Glutamatergic neuron (in vitro differentiated cells): Measurements from ENCODE around the gene NDUFAF7. TPM values are rescaled to one million over a fixed set of nuclear protein-coding genes. Genes with fewer than 3 reads are reported as not detected.

ENCODE experiments used
- DNase-seq: peaks from one replicate; pipeline ENCODE4 v3.0.0; 2022
- H3K27ac Mint-ChIP-seq: one replicate; pipeline ENCODE4 v1.8.0; 2020; ENCODE audit warnings: mild to moderate bottlenecking, mixed read lengths, inconsistent platforms; ENCODE audit not compliant: unreplicated experiment
- H3K27me3 Mint-ChIP-seq: one replicate; pipeline ENCODE4 v1.8.0; 2020; ENCODE audit warnings: mild to moderate bottlenecking, moderate library complexity, mixed read lengths, inconsistent platforms; ENCODE audit not compliant: unreplicated experiment
- H3K36me3 Mint-ChIP-seq: one replicate; pipeline ENCODE4 v1.8.0; 2020; ENCODE audit warnings: mild to moderate bottlenecking, mixed read lengths, inconsistent platforms; ENCODE audit not compliant: unreplicated experiment
- H3K4me1 Mint-ChIP-seq: one replicate; pipeline ENCODE4 v1.8.0; 2020; ENCODE audit warnings: mild to moderate bottlenecking, low read depth, mixed read lengths, inconsistent platforms; ENCODE audit not compliant: unreplicated experiment
- H3K4me3 Mint-ChIP-seq: one replicate; pipeline ENCODE4 v1.8.0; 2020; ENCODE audit warnings: mild to moderate bottlenecking, mixed read lengths, inconsistent platforms; ENCODE audit not compliant: unreplicated experiment
- H3K9me3 Mint-ChIP-seq: one replicate; pipeline ENCODE4 v1.8.0; 2020; ENCODE audit warnings: mild to moderate bottlenecking, moderate library complexity, mixed read lengths, inconsistent platforms; ENCODE audit not compliant: unreplicated experiment
- total RNA-seq: library from RNA; stranded (reverse); fragmentation: NEBNext Ultra II Directional; extraction: Animal tissue kit (Norgen Biotek cat#: 25700); gene quantifications from one replicate; pipeline ENCODE4 v1.2.1, GENCODE V29; 2021; ENCODE audit not compliant: unreplicated experiment
- TF ChIP-seq, protein P1 (sequence below): fragments of 200-600 bp; sonication (generic); IDR thresholded peaks from one replicate; pipeline ENCODE4 v1.5.0; 2021; ENCODE audit not compliant: partially characterized antibody, unreplicated experiment

Gene NDUFAF7
- total RNA-seq, 1 donor from 2014 or later, result 25.1 TPM

DNA sequence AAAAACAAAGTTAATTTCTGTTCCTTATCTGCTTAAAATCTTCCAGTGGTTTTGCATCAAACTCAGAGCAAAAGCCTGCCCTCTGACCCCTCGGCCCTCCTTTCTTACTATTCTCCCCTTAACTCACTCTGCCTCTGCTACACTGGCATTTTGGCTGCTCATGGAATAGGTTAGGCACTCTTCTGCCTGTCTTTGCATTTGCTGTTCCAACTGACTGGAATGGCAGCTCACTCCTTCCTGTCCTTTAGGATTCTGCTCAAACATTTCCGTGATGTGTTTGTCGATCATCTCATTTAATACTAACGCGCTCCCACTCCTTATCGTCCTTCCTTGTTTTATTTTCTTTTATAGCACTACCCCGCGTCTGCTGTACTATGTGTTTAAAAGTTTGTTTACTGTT lies 877 bp upstream of the NDUFAF7 start:
- Mint-ChIP-seq H3K4me3 (no peak overlapping the region), H3K27me3 (peaks cover 1% of the 10 kb centered on the region), H3K27ac (no peak overlapping the region), H3K36me3 (no peaks in the 10 kb centered on the region), H3K9me3 (no peaks in the 10 kb centered on the region), H3K4me1 (peaks cover 6% of the 10 kb centered on the region)
- TF ChIP-seq, protein P1, sequence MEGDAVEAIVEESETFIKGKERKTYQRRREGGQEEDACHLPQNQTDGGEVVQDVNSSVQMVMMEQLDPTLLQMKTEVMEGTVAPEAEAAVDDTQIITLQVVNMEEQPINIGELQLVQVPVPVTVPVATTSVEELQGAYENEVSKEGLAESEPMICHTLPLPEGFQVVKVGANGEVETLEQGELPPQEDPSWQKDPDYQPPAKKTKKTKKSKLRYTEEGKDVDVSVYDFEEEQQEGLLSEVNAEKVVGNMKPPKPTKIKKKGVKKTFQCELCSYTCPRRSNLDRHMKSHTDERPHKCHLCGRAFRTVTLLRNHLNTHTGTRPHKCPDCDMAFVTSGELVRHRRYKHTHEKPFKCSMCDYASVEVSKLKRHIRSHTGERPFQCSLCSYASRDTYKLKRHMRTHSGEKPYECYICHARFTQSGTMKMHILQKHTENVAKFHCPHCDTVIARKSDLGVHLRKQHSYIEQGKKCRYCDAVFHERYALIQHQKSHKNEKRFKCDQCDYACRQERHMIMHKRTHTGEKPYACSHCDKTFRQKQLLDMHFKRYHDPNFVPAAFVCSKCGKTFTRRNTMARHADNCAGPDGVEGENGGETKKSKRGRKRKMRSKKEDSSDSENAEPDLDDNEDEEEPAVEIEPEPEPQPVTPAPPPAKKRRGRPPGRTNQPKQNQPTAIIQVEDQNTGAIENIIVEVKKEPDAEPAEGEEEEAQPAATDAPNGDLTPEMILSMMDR, result no peak
- DNase-seq, result no peak

- DNase-seq, result peak; percentile 16
- no peak overlapping the region for H3K4me3 Mint-ChIP-seq
- H3K4me1 Mint-ChIP-seq, result no peaks in the 10 kb centered on the region
- H3K27ac Mint-ChIP-seq, result no peak overlapping the region
- peaks cover 1% of the 10 kb centered on the region for H3K27me3 Mint-ChIP-seq
- TF ChIP-seq, protein P1, result no peak
- no peaks in the 10 kb centered on the region for H3K36me3 Mint-ChIP-seq
- H3K9me3 Mint-ChIP-seq, result no peaks in the 10 kb centered on the region
Observed at GRCh38 chr2:37232131-37232933, 874 bp downstream of the NDUFAF7 start.

DNA sequence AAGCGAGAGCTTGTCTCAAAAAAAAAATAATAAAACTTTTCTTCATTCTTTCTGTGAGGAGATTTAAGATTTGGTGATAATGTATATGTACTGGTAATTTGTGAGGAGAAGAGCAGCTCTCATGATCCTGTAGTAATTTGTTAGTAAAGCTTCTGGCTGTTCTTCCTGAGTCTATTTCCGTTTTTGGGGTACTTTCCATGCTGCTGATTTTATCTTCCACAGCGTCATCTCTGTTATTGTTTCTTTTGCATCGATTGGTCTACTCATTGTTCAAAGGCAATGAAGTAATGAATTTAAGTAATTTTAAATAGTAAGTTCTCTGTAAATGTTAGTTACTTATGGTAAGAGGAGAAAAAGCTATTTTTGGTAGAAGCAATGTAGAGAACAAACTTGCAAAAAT lies 12.0 kb downstream of the NDUFAF7 start:
- no peaks in the 10 kb centered on the region for H3K27me3 Mint-ChIP-seq

GRCh38 chr2:37244017-37244416 lies 12.6 kb downstream of the NDUFAF7 start:
- DNase-seq, result no peak
- no peaks in the 10 kb centered on the region for H3K9me3 Mint-ChIP-seq
- H3K27me3 Mint-ChIP-seq, result no peaks in the 10 kb centered on the region
- H3K27ac Mint-ChIP-seq, result no peak overlapping the region
- H3K36me3 Mint-ChIP-seq, result no peaks in the 10 kb centered on the region
- TF ChIP-seq, protein P1, result no peak
- H3K4me1 Mint-ChIP-seq, result no peaks in the 10 kb centered on the region
- H3K4me3 Mint-ChIP-seq, result no peak overlapping the region

More for the DNA sequence above, 12.0 kb downstream of the NDUFAF7 start:
- H3K4me1 Mint-ChIP-seq, result no peaks in the 10 kb centered on the region
- H3K9me3 Mint-ChIP-seq, result no peaks in the 10 kb centered on the region
- no peak for DNase-seq
- TF ChIP-seq, protein P1, result no peak
- H3K4me3 Mint-ChIP-seq, result no peak overlapping the region
- no peaks in the 10 kb centered on the region for H3K36me3 Mint-ChIP-seq
- H3K27ac Mint-ChIP-seq, result no peak overlapping the region

DNA sequence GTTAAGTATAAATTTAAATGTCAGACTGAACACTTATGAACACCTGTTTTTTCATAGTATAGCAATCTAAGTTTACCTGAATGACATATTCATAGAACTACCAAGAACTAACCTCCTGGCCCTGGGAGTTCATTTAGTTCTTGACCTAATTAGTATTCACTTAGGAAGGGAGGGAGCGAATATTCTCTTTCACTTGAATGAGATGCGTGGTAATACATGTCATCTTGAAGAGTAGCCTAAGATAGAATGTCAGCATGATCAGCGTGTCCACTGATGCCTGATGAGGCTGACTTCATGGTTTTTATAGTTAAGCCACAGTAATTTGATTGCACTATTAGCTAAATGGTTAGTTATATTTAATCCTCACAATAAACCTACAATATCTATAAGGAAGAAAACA lies 13.3 kb downstream of the NDUFAF7 start:
- Mint-ChIP-seq H3K4me1 (no peaks in the 10 kb centered on the region), H3K27me3 (no peaks in the 10 kb centered on the region), H3K4me3 (no peak overlapping the region), H3K9me3 (no peaks in the 10 kb centered on the region), H3K27ac (no peak overlapping the region), H3K36me3 (no peaks in the 10 kb centered on the region)
- no peak for DNase-seq
- TF ChIP-seq, protein P1, result no peak
